ENCODE measurements around the gene IFNG-AS1.

DNA sequence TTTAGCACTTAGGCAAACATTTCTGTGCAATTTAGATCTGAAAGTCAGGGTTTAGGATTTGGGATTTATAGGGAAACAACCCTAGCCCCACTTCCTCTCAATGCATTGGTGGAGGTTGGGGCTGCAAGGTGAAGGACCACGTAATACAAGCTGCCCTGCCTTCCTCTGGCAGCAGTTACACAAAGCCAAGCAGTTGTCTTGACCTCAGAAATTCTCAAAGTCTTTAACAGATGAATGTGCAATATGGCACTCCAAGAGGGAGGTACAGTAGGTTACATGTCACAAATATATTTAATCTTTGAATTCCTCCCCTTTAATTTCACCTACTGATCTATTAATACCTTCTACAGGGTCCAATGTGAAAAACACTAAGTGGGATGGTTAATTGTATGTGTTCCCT, 23.9 kb downstream of the IFNG-AS1 start:
- TF ChIP-seq, protein P1, sequence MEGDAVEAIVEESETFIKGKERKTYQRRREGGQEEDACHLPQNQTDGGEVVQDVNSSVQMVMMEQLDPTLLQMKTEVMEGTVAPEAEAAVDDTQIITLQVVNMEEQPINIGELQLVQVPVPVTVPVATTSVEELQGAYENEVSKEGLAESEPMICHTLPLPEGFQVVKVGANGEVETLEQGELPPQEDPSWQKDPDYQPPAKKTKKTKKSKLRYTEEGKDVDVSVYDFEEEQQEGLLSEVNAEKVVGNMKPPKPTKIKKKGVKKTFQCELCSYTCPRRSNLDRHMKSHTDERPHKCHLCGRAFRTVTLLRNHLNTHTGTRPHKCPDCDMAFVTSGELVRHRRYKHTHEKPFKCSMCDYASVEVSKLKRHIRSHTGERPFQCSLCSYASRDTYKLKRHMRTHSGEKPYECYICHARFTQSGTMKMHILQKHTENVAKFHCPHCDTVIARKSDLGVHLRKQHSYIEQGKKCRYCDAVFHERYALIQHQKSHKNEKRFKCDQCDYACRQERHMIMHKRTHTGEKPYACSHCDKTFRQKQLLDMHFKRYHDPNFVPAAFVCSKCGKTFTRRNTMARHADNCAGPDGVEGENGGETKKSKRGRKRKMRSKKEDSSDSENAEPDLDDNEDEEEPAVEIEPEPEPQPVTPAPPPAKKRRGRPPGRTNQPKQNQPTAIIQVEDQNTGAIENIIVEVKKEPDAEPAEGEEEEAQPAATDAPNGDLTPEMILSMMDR (IDR thresholded peaks at IDR 0.05) = no peak
- no peak for TF ChIP-seq RCOR1 (IDR thresholded peaks at IDR 0.05; ENCODE audit: low read depth, low read length)
- TF ChIP-seq SMC3 (IDR thresholded peaks at IDR 0.05) = no peak
- TF ChIP-seq NR3C1 (IDR thresholded peaks at IDR 0.05) = no peak
- no peak for TF ChIP-seq MYC (IDR thresholded peaks at IDR 0.05; ENCODE audit: borderline replicate concordance, low read length)
- no peak for TF ChIP-seq PHF8 (IDR thresholded peaks at IDR 0.05; ENCODE audit: borderline replicate concordance, low read depth)
- TF ChIP-seq CHD2 (IDR thresholded peaks at IDR 0.05; ENCODE audit: low read length, partially characterized antibody) = no peak
- TF ChIP-seq POLR2A (IDR thresholded peaks at IDR 0.05; ENCODE audit: low read length) = no peak
- no peak for TF ChIP-seq RAD21 (conservative IDR thresholded peaks at IDR 0.05 in 1 of 2, IDR thresholded peaks at IDR 0.05 in 1 of 2)
- no peak for TF ChIP-seq MAZ (IDR thresholded peaks at IDR 0.05; ENCODE audit: borderline replicate concordance, low read depth, low read length)
- TF ChIP-seq CEBPB (IDR thresholded peaks at IDR 0.05) = no peak
